Smooth muscle cell (in vitro differentiated cells): ENCODE data around the gene C15orf61. TPM values are rescaled to one million over a fixed set of nuclear protein-coding genes. Genes with fewer than 3 reads are reported as not detected.

Source experiments
- DNase-seq: peaks from one replicate; lab custom pipeline; 2025; ENCODE audit not compliant: unreplicated experiment; lab: John Stamatoyannopoulos, UW
- H2AFZ ChIP-seq: fragments of 200-600 bp; sonication (generic); 2 replicates; pipeline ENCODE4 v1.6.0; 2016; ENCODE audit warnings: antibody characterized with exemption, low read depth, mild to moderate bottlenecking
- H3F3A ChIP-seq: fragments of 200-600 bp; sonication (generic); 2 replicates; pipeline ENCODE4 v1.6.0; 2017; ENCODE audit warnings: antibody characterized with exemption, low read depth
- H3K27ac ChIP-seq: fragments of 200-600 bp; sonication (generic); 2 replicates; pipeline ENCODE4 v1.5.1; 2016; ENCODE audit warnings: low read depth, mild to moderate bottlenecking
- H3K27me3 ChIP-seq: fragments of 200-600 bp; sonication (generic); 2 replicates; pipeline ENCODE4 v1.6.1; 2016; ENCODE audit warnings: low read depth, mild to moderate bottlenecking
- H3K36me3 ChIP-seq: fragments of 200-600 bp; sonication (generic); 2 replicates; pipeline ENCODE4 v1.5.1; 2016; ENCODE audit warnings: low read depth
- H3K4me1 ChIP-seq: fragments of 200-600 bp; sonication (generic); 2 replicates; pipeline ENCODE4 v1.5.1; 2016; ENCODE audit warnings: low read depth
- H3K4me2 ChIP-seq: fragments of 200-600 bp; sonication (generic); 2 replicates; pipeline ENCODE4 v1.6.0; 2016; ENCODE audit warnings: mild to moderate bottlenecking
- H3K4me3 ChIP-seq: fragments of 200-600 bp; sonication (generic); 2 replicates; pipeline ENCODE4 v1.5.1; 2016; ENCODE audit warnings: mild to moderate bottlenecking
- H3K79me2 ChIP-seq: fragments of 200-600 bp; sonication (generic); 2 replicates; pipeline ENCODE4 v1.6.0; 2016; ENCODE audit warnings: low read depth, mild to moderate bottlenecking
- H3K9ac ChIP-seq: fragments of 200-600 bp; sonication (generic); 2 replicates; pipeline ENCODE4 v1.6.0; 2016; ENCODE audit warnings: low read depth
- H3K9me3 ChIP-seq: fragments of 200-600 bp; sonication (generic); replicated peaks from 2 replicates; pipeline ENCODE4 v1.5.1; 2016; ENCODE audit warnings: low read depth
- H4K20me1 ChIP-seq: fragments of 200-600 bp; sonication (generic); 2 replicates; pipeline ENCODE4 v1.6.0; 2016; ENCODE audit warnings: low read depth
- CTCF ChIP-seq: fragments of 200-600 bp; sonication (generic); IDR thresholded peaks from 2 replicates; pipeline ENCODE4 v1.5.1; 2017; ENCODE audit warnings: borderline replicate concordance, mild to moderate bottlenecking, antibody characterized with exemption; ENCODE audit not compliant: insufficient read depth, poor library complexity, severe bottlenecking
- WGBS: methylation state at CpG from one replicate; pipeline ENCODE4 v1.1.7; 2016; ENCODE audit warnings: low lambda C conversion rate; 5-methylcytosine and 5-hydroxymethylcytosine counted together
- polyA plus RNA-seq: library from polyadenylated mRNA; unstranded; fragments of >200 nt; fragmentation: Nextera tagmentation; extraction: Ambion mirVana; gene quantifications from 2 replicates; pipeline ENCODE4 v1.2.1, GENCODE V29; 2016
- total RNA-seq: library from RNA; depleted of rRNA; stranded (reverse); fragments of >200 nt; gene quantifications from 2 replicates; pipeline ENCODE4 v1.2.3, GENCODE V29; 2014

C15orf61 gene
- total and polyA plus RNA-seq, 2 experiments from 2014 or later: 5.6 to 8.0 TPM

GRCh38 chr15:67501177-67501835 lies 19.6 kb upstream of the C15orf61 start:
- H2AFZ ChIP-seq: no peak overlapping the region
- H3K4me2 ChIP-seq: no peak overlapping the region

GRCh38 chr15:67501836-67502461 lies 19.0 kb upstream of the C15orf61 start:
- Histone ChIP-seq H3F3A (no peaks in the 10 kb centered on the region), H3K4me2 (no peak overlapping the region), H2AFZ (no peak overlapping the region), H3K36me3 (no peaks in the 10 kb centered on the region), H3K27me3 (no peaks in the 10 kb centered on the region), H3K9ac (no peak overlapping the region), H3K4me3 (no peak overlapping the region), H3K27ac (no peak overlapping the region), H3K79me2 (no peaks in the 10 kb centered on the region), H3K9me3 (no peaks in the 10 kb centered on the region), H3K4me1 (peaks cover 15% of the 10 kb centered on the region), H4K20me1 (no peaks in the 10 kb centered on the region)
- no peak for TF ChIP-seq CTCF
- DNase-seq: no peak
- WGBS: 80% methylated on average over 13 of the region's 13 CpGs

More at GRCh38 chr15:67501177-67501835, 19.6 kb upstream of the C15orf61 start:
- TF ChIP-seq CTCF: no peak
- H3K27me3 ChIP-seq: no peaks in the 10 kb centered on the region
- H3K9me3 ChIP-seq: no peaks in the 10 kb centered on the region
- no peak overlapping the region for H3K9ac ChIP-seq
- H3K4me1 ChIP-seq: peaks cover 15% of the 10 kb centered on the region
- H4K20me1 ChIP-seq: no peaks in the 10 kb centered on the region
- no peak overlapping the region for H3K27ac ChIP-seq
- no peaks in the 10 kb centered on the region for H3K79me2 ChIP-seq
- no peaks in the 10 kb centered on the region for H3K36me3 ChIP-seq
- no peaks in the 10 kb centered on the region for H3F3A ChIP-seq
- H3K4me3 ChIP-seq: no peak overlapping the region
- 59% methylated on average over 2 of the region's 2 CpGs for WGBS
- DNase-seq: no peak

GRCh38 chr15:67504056-67504455 lies 16.9 kb upstream of the C15orf61 start:
- Histone ChIP-seq H3K9ac (no peak overlapping the region), H4K20me1 (no peaks in the 10 kb centered on the region), H2AFZ (no peak overlapping the region), H3K27ac (no peak overlapping the region), H3K79me2 (no peaks in the 10 kb centered on the region), H3K4me3 (no peak overlapping the region), H3K4me2 (no peak overlapping the region), H3K36me3 (no peaks in the 10 kb centered on the region), H3K9me3 (no peaks in the 10 kb centered on the region), H3K27me3 (no peaks in the 10 kb centered on the region), H3K4me1 (peaks cover 15% of the 10 kb centered on the region), H3F3A (no peaks in the 10 kb centered on the region)
- DNase-seq: no peak
- TF ChIP-seq CTCF: no peak
- 90% methylated on average over 6 of the region's 6 CpGs for WGBS
